Measurements from ENCODE around the gene TTLL11. TPM values are rescaled to one million over a fixed set of nuclear protein-coding genes. Genes with fewer than 3 reads are reported as not detected.

The TTLL11 gene
- total and polyA plus RNA-seq, 8 donors: 5.4 to 11.6 (median 9.5) TPM

GRCh38 chr9:121942313-121942712, 150.8 kb downstream of the TTLL11 start:
- no peaks in the 10 kb centered on the region for H3K9me3 ChIP-seq
- H3K27ac ChIP-seq: no peak overlapping the region
- DNase-seq: no peak
- intact Hi-C loops (cut with DNase I): no loop called here
- no peaks in the 10 kb centered on the region for H3K4me1 ChIP-seq
- no peaks in the 10 kb centered on the region for H3K27me3 ChIP-seq
- no peak overlapping the region for H3K4me3 ChIP-seq
- H3K36me3 ChIP-seq: no peaks in the 10 kb centered on the region
- ATAC-seq: no peak
- TF ChIP-seq CTCF (IDR thresholded peaks at IDR 0.05): no peak

- TF ChIP-seq CTCF (IDR thresholded peaks at IDR 0.05): no peak
- no peak overlapping the region for H3K27ac ChIP-seq
- intact Hi-C loops (cut with DNase I): no loop called here
These were observed 153.5 kb downstream of the TTLL11 start for GRCh38 chr9:121939643-121940042.

GRCh38 chr9:121938621-121939020, 154.5 kb downstream of the TTLL11 start:
- H3K27me3 ChIP-seq: no peaks in the 10 kb centered on the region
- ATAC-seq (no peak), DNase-seq (no peak)
- H3K36me3 ChIP-seq: peaks cover 0 to 3% of the 10 kb centered on the region in 2 donors
- H3K4me1 ChIP-seq: no peaks in the 10 kb centered on the region
- intact Hi-C loops (cut with DNase I): no loop called here
- no peak overlapping the region for H3K27ac ChIP-seq
- H3K4me3 ChIP-seq: no peak overlapping the region
- no peaks in the 10 kb centered on the region for H3K9me3 ChIP-seq
- TF ChIP-seq CTCF (IDR thresholded peaks at IDR 0.05): no peak

More at GRCh38 chr9:121939643-121940042, 153.5 kb downstream of the TTLL11 start:
- DNase-seq: no peak
- no peak for ATAC-seq
- H3K9me3 ChIP-seq: no peaks in the 10 kb centered on the region
- H3K4me3 ChIP-seq: no peak overlapping the region
- H3K36me3 ChIP-seq: peaks cover 0 to 3% of the 10 kb centered on the region in 2 donors
- no peaks in the 10 kb centered on the region for H3K27me3 ChIP-seq
- no peaks in the 10 kb centered on the region for H3K4me1 ChIP-seq

- ATAC-seq: no peak
- peaks cover 0 to 3% of the 10 kb centered on the region in 2 donors for H3K36me3 ChIP-seq
These were observed 155.9 kb downstream of the TTLL11 start for GRCh38 chr9:121937240-121937639.

GRCh38 chr9:121935739-121936138, 157.4 kb downstream of the TTLL11 start:
- ATAC-seq (no peak), DNase-seq (no peak)
- no peak for TF ChIP-seq CTCF (IDR thresholded peaks at IDR 0.05)
- Histone ChIP-seq H3K36me3 (peaks cover 0 to 3% of the 10 kb centered on the region in 2 donors), H3K27ac (no peak overlapping the region), H3K4me1 (no peaks in the 10 kb centered on the region), H3K9me3 (no peaks in the 10 kb centered on the region), H3K4me3 (no peak overlapping the region), H3K27me3 (no peaks in the 10 kb centered on the region)
- intact Hi-C loops (cut with DNase I): no loop called here

More at GRCh38 chr9:121937240-121937639, 155.9 kb downstream of the TTLL11 start:
- TF ChIP-seq CTCF (IDR thresholded peaks at IDR 0.05): no peak
- Histone ChIP-seq H3K27ac (no peak overlapping the region), H3K4me3 (no peak overlapping the region), H3K4me1 (no peaks in the 10 kb centered on the region), H3K9me3 (no peaks in the 10 kb centered on the region), H3K27me3 (no peaks in the 10 kb centered on the region)
- DNase-seq: no peak
- intact Hi-C loops (cut with DNase I): no loop called here
